GM12878 (cell line): ENCODE measurements around the gene PPP1R14B. TPM values are rescaled to one million over a fixed set of nuclear protein-coding genes. Genes with fewer than 3 reads are reported as not detected.

Experiments
- ATAC-seq: fragments of 200-7000 bp; cut with Tn5 transposase; 3 replicates; pipeline ENCODE4 v1.9.1; 2020; ENCODE audit warnings: mild to moderate bottlenecking, moderate library complexity
- BruUV-seq: library from RNA; stranded (reverse); fragments of 400-500 nt; replicated peaks from 2 replicates; lab custom pipeline; 2021; lab: Mats Ljungman, UMichigan
- CTCF ChIA-PET: fragments of 300-600 bp; sonication (Branson Sonifier 250); formaldehyde crosslinking; extraction: SDS; loops from one replicate; lab custom pipeline; 2021; ENCODE audit warnings: inconsistent platforms; lab: Yijun Ruan, JAX
- POLR2A ChIA-PET: fragments of 350-600 bp; formaldehyde crosslinking; extraction: SDS; loops from one replicate; lab custom pipeline; 2021; ENCODE audit warnings: inconsistent platforms; lab: Charles Lee
- RAD21 ChIA-PET: fragments of 300-600 bp; sonication (Branson Sonifier 250); formaldehyde crosslinking; loops from one replicate; lab custom pipeline; 2023; ENCODE audit warnings: antibody characterized with exemption; ENCODE audit not compliant: unreplicated experiment; lab: Charles Lee
- SMC1A ChIA-PET: fragments of 300-600 bp; sonication (Branson Sonifier 250); formaldehyde crosslinking; loops from one replicate; lab custom pipeline; 2023; ENCODE audit not compliant: unreplicated experiment, uncharacterized antibody; lab: Charles Lee
- DNase-seq: peaks from one replicate; pipeline ENCODE4 v3.0.0-alpha.2; 2011; ENCODE audit warnings: low read depth, low spot score
- FAIRE-seq: peaks from 3 replicates; lab custom pipeline; 2011; peaks lifted over from hg19 to GRCh38; lab: Jason Lieb, UNC
- H2AFZ ChIP-seq: 2 replicates; pipeline ENCODE4 v1.6.0; 2011; ENCODE audit warnings: low read depth, low read length, control low read depth; ENCODE audit not compliant: control insufficient read depth
- H3K27ac ChIP-seq: 2 replicates; pipeline ENCODE4 v1.5.1; 2011; ENCODE audit warnings: control low read depth; ENCODE audit not compliant: control insufficient read depth, insufficient read depth
- H3K27me3 ChIP-seq, 2 experiments: replicated peaks in 1 of 2; 2 replicates each; pipeline versions ENCODE4 v1.6.0 to v1.6.1; 2011; ENCODE audit warnings: low read length in 1 of 2; ENCODE audit not compliant: control insufficient read depth in 2 of 2, insufficient read depth in 2 of 2
- H3K36me3 ChIP-seq, 2 experiments: 2 replicates each; pipeline ENCODE4 v1.5.1; 2011; ENCODE audit warnings: low read length in 1 of 2; ENCODE audit not compliant: control insufficient read depth in 2 of 2, insufficient read depth in 2 of 2
- H3K4me1 ChIP-seq: 2 replicates; pipeline ENCODE4 v1.6.1; 2011; ENCODE audit warnings: mild to moderate bottlenecking, low read length, moderate library complexity, mixed read lengths; ENCODE audit not compliant: control insufficient read depth, insufficient read depth
- H3K4me2 ChIP-seq: 2 replicates; pipeline ENCODE4 v1.6.0; 2011; ENCODE audit warnings: control low read depth; ENCODE audit not compliant: control insufficient read depth, insufficient read depth
- H3K4me3 ChIP-seq: fragments of 200-600 bp; sonication (generic); 2 replicates; pipeline ENCODE4 v1.5.1; 2016
- H3K79me2 ChIP-seq: 2 replicates; pipeline ENCODE4 v1.6.0; 2011; ENCODE audit warnings: low read length; ENCODE audit not compliant: control insufficient read depth, insufficient read depth
- H3K9ac ChIP-seq: 2 replicates; pipeline ENCODE4 v1.8.0; 2011; ENCODE audit warnings: low read length, control low read depth, mixed read lengths; ENCODE audit not compliant: control insufficient read depth, insufficient read depth
- H3K9me3 ChIP-seq: replicated peaks from 3 replicates; pipeline ENCODE4 v1.5.1; 2011; ENCODE audit warnings: mild to moderate bottlenecking, low read length; ENCODE audit not compliant: control insufficient read depth, insufficient read depth
- H4K20me1 ChIP-seq: 2 replicates; pipeline ENCODE4 v1.6.0; 2011; ENCODE audit not compliant: control insufficient read depth, insufficient read depth
- ATF7 ChIP-seq: fragments of 450-650 bp; IDR thresholded peaks from 2 replicates; pipeline ENCODE4 v1.6.1; 2016; ENCODE audit warnings: low read depth, mild to moderate bottlenecking
- BHLHE40 ChIP-seq, 2 experiments: fragments of 450-650 bp in 1 of 2; IDR thresholded peaks; 2 replicates each; pipeline ENCODE4 v1.6.1; 2011 to 2017; ENCODE audit warnings: low read depth in 2 of 2, borderline replicate concordance in 1 of 2, improper control_type of control experiment in 1 of 2, low read length in 1 of 2, mild to moderate bottlenecking in 1 of 2
- BMI1 ChIP-seq: fragments of 450-650 bp; IDR thresholded peaks from 2 replicates; pipeline ENCODE4 v1.6.1; 2016; ENCODE audit warnings: mild to moderate bottlenecking, moderate library complexity, borderline replicate concordance
- CBFB ChIP-seq: IDR thresholded peaks from 2 replicates; pipeline ENCODE4 v1.6.1; 2016; ENCODE audit warnings: antibody characterized with exemption, low read depth
- CEBPB ChIP-seq, 2 experiments: fragments of 150-350 bp in 1 of 2; IDR thresholded peaks; 2 replicates each; pipeline ENCODE4 v1.6.1; 2012 to 2014; ENCODE audit warnings: low read depth in 2 of 2, low read length in 2 of 2, borderline replicate concordance in 1 of 2, inconsistent platforms in 1 of 2
- DPF2 ChIP-seq: fragments of 450-650 bp; IDR thresholded peaks from 2 replicates; pipeline ENCODE4 v1.6.1; 2017; ENCODE audit warnings: mild to moderate bottlenecking
- EGR1 ChIP-seq, 2 experiments: IDR thresholded peaks; 1 replicate in 1 of 2; 2 replicates in 1 of 2; pipeline ENCODE4 v1.6.1; 2011 to 2012; ENCODE audit warnings: low read depth in 2 of 2, low read length in 2 of 2, borderline replicate concordance in 1 of 2, mild to moderate bottlenecking in 1 of 2, moderate library complexity in 1 of 2
- FOXM1 ChIP-seq: IDR thresholded peaks from 2 replicates; pipeline ENCODE4 v1.6.1; 2012; ENCODE audit warnings: low read depth, mild to moderate bottlenecking, inconsistent platforms, low read length, moderate library complexity
- HCFC1 ChIP-seq: fragments of 150-350 bp; IDR thresholded peaks from 2 replicates; pipeline ENCODE4 v1.6.1; 2014; ENCODE audit warnings: low read length
- HDAC6 ChIP-seq: fragments of 200-600 bp; sonication (generic); IDR thresholded peaks from one replicate; pipeline ENCODE4 v1.8.0; 2017; ENCODE audit warnings: antibody characterized with exemption; ENCODE audit not compliant: unreplicated experiment
- NR2C2 ChIP-seq: IDR thresholded peaks from 2 replicates; pipeline ENCODE4 v1.6.1; 2011; ENCODE audit warnings: borderline replicate concordance, low read depth; ENCODE audit not compliant: control insufficient read depth, insufficient read length
- RBBP5 ChIP-seq: fragments of 200-600 bp; sonication (generic); conservative IDR thresholded peaks from 2 replicates; pipeline ENCODE4 v1.6.1; 2016
- RFX5 ChIP-seq: IDR thresholded peaks from 2 replicates; pipeline ENCODE4 v1.6.1; 2011; ENCODE audit warnings: low read depth, low read length, improper control_type of control experiment
- SREBF1 ChIP-seq: IDR thresholded peaks from 2 replicates; pipeline ENCODE4 v1.6.1; 2012; ENCODE audit warnings: mild to moderate bottlenecking, low read length
- SUZ12 ChIP-seq: fragments of 200-600 bp; sonication (generic); IDR thresholded peaks from one replicate; pipeline ENCODE4 v1.6.1; 2018; ENCODE audit warnings: antibody characterized with exemption, mild to moderate bottlenecking; ENCODE audit not compliant: unreplicated experiment
- TAF1 ChIP-seq: IDR thresholded peaks from 2 replicates; pipeline ENCODE4 v1.6.1; 2011; ENCODE audit warnings: mild to moderate bottlenecking, low read depth, low read length, borderline replicate concordance
- ZNF207 ChIP-seq: fragments of 450-650 bp; IDR thresholded peaks from 2 replicates; pipeline ENCODE4 v1.6.1; 2014; ENCODE audit warnings: antibody characterized with exemption, mild to moderate bottlenecking, borderline replicate concordance
- ZNF622 ChIP-seq: fragments of 450-650 bp; IDR thresholded peaks from 2 replicates; pipeline ENCODE4 v1.6.1; 2017; ENCODE audit warnings: mild to moderate bottlenecking, inconsistent platforms
- WGBS: methylation state at CpG from one replicate; pipeline ENCODE4 v1.1.6; 2016; ENCODE audit warnings: low lambda C conversion rate; ENCODE audit not compliant: insufficient replicate concordance, insufficient coverage; ENCODE audit errors: missing lambda C conversion rate; 5-methylcytosine and 5-hydroxymethylcytosine counted together
- in situ Hi-C: fragments of 300-500 bp; cut with MboI; formaldehyde crosslinking; loops from 9 replicates; pipeline ENCODE4 v1.14.3; 2018; ENCODE audit warnings: mixed read lengths
- intact Hi-C: fragments of 100-400 bp; cut with micrococcal nuclease; formaldehyde crosslinking; loops from one replicate; pipeline ENCODE4 v1.14.2; 2022; ENCODE audit not compliant: unreplicated experiment
- polyA plus RNA-seq, 11 experiments: library from polyadenylated mRNA; depleted of rRNA in 4 of 11; unstranded in 6 of 11; stranded (reverse) in 5 of 11; fragments of >200 nt; fragmentation: Nextera tagmentation in 4 of 11; fragmentation: Illumina TruSeq in 1 of 11; extraction: Ambion mirVana in 4 of 11; extraction: Trizol in 1 of 11; gene quantifications; 1 replicate in 1 of 11; 2 replicates in 10 of 11; pipeline versions ENCODE4 v1.2.1 to v1.2.3, GENCODE V29; 2011 to 2016; ENCODE audit warnings: inconsistent platforms in 2 of 11, missing spikeins in 2 of 11, low read depth in 1 of 11
- total RNA-seq, 4 experiments: library from RNA; depleted of rRNA in 3 of 4; stranded (reverse); fragments of >200 nt in 3 of 4; fragmentation: Illumina TruSeq in 1 of 4; extraction: Trizol in 1 of 4; gene quantifications; 2 replicates each; pipeline versions ENCODE4 v1.2.1 to v1.2.3, GENCODE V29; 2013 to 2021
- TF ChIP-seq, protein P1 (sequence below): fragments of 450-650 bp; IDR thresholded peaks from 2 replicates; pipeline ENCODE4 v1.6.1; 2014; ENCODE audit warnings: mild to moderate bottlenecking
- TF ChIP-seq, protein P2 (sequence below): IDR thresholded peaks from 2 replicates; pipeline ENCODE4 v1.6.1; 2011; ENCODE audit warnings: borderline replicate concordance, low read depth, mild to moderate bottlenecking, moderate library complexity, mixed read lengths, low read length; ENCODE audit not compliant: insufficient read depth; ENCODE audit errors: extremely low read length

The PPP1R14B gene
- total and polyA plus RNA-seq, 10 of the 15 experiments (the other 5 are each of a cell fraction or from before 2014, with no cell fraction given) = 8.4 to 283 (median 124) TPM

DNA sequence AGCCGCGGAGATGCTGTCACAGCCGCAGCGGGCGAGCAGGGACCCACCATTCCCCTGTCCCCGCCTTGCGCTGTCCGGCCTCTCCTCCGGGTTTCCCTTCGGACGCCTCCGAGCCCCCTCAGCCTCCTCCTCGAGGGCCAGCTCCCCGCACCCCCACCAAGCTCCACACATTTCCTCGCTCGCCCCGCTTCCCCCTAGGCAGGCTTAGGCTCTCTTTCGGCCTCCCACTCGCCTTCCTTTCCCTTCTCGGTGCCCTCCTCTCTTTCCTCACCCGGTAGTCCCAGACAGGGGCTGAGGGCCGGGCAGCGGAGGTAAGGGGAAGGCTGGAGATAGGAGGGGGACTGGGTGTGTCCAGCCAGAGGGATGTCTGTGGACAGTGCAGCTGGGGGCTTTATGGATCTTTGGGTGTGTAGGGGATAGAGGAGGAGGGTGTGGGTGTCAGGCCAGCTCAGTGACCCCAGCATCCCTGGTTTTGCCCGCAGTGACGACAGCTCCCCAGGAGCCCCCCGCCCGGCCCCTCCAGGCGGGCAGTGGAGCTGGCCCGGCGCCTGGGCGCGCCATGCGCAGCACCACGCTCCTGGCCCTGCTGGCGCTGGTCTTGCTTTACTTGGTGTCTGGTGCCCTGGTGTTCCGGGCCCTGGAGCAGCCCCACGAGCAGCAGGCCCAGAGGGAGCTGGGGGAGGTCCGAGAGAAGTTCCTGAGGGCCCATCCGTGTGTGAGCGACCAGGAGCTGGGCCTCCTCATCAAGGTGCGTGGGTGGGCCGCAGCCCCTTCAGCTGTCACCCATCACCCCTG, 45.9 kb upstream of the PPP1R14B start (continued):
- TF ChIP-seq BMI1 (no peak), SREBF1 (no peak), NR2C2 (no peak), RBBP5 (no peak), CEBPB (IDR thresholded peaks at IDR 0.05; ENCODE audit: borderline replicate concordance in 1 of 2, low read depth in 2 of 2, low read length in 2 of 2) (no peak)
- TF ChIP-seq, protein P1, sequence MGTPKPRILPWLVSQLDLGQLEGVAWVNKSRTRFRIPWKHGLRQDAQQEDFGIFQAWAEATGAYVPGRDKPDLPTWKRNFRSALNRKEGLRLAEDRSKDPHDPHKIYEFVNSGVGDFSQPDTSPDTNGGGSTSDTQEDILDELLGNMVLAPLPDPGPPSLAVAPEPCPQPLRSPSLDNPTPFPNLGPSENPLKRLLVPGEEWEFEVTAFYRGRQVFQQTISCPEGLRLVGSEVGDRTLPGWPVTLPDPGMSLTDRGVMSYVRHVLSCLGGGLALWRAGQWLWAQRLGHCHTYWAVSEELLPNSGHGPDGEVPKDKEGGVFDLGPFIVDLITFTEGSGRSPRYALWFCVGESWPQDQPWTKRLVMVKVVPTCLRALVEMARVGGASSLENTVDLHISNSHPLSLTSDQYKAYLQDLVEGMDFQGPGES = no peak

DNA sequence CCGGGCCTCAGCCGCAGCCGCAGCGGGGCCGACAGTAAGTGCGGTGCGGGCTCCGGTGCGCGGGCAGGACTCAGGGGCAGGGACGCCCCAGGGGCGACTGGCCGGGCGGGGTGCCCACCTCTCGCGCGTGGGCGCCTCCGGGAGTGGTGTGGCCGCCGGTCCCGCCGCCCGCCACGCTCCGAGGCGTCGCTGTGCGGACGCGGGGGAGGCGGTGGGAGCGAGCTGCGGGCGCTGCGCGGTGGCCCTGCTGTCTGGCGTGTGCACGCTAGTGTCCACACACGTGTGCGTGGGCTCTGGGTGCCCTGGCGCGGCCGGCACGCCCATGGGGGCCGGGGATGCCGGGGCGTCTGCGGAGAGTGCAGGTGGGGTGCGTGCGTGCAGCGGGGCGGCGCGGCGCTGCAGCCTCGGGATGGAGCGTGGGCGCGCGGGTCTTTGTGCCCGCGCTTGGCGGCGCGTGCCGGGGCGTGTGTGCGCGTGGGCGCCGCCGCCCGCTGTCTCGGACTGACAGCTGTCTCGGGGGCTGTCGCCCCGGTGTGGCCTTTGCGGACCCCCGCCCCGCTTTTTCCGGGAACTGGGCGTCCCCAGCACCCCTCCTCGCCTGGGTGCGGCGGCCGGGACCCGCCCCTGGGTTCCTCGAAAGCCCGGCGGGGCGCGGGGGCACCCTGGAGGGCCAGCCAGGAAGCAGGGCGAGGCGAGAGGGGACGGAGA, 45.2 kb upstream of the PPP1R14B start:
- Histone ChIP-seq H3K27me3 (peaks cover 6 to 14% of the 10 kb centered on the region in 2 experiments), H3K9ac (no peak overlapping the region)
- BruUV-seq = no TSS peak
- TF ChIP-seq BHLHE40 (IDR thresholded peaks at IDR 0.05; ENCODE audit: borderline replicate concordance in 1 of 2, low read depth in 2 of 2, low read length in 1 of 2) (peak in 1 of 2 experiments; percentile 78; a peak in 2 of 4 replicates), ZNF622 (no peak), CBFB (no peak), EGR1 (IDR thresholded peaks at IDR 0.05; ENCODE audit: borderline replicate concordance in 1 of 2, low read depth in 2 of 2, low read length in 2 of 2) (0 out of 3 replicates have a peak, but pooled peaks of 1 of the 2 experiments have one; percentile 31), HDAC6 (peak; percentile 63), RFX5 (no peak), TAF1 (no peak), HCFC1 (no peak), SUZ12 (peak; percentile 44), ATF7 (no peak), DPF2 (0 out of 2 replicates have a peak, but pooled peaks have one; percentile 39), FOXM1 (no peak), ZNF207 (no peak)
- TF ChIP-seq, protein P2, sequence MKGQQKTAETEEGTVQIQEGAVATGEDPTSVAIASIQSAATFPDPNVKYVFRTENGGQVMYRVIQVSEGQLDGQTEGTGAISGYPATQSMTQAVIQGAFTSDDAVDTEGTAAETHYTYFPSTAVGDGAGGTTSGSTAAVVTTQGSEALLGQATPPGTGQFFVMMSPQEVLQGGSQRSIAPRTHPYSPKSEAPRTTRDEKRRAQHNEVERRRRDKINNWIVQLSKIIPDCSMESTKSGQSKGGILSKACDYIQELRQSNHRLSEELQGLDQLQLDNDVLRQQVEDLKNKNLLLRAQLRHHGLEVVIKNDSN = no peak

More for the DNA sequence above, 45.2 kb upstream of the PPP1R14B start:
- CTCF ChIA-PET = interaction anchor here (0.8 to 1.9 kb wide), 2 partner anchors 10 to 13 kb away, joined by 3 to 10 read pairs; no protein-coding TSS in a partner anchor
- in situ Hi-C loops = no loop called here
- Histone ChIP-seq H3K9me3 (no peaks in the 10 kb centered on the region), H3K4me2 (peak overlapping the region; percentile 48; the same call in 1 of the 2 replicates), H3K4me3 (no peak overlapping the region), H4K20me1 (no peaks in the 10 kb centered on the region; the same call in 1 of the 2 replicates), H3K36me3 (peaks cover 0 to 2% of the 10 kb centered on the region in 2 experiments; a peak in 2 of 4 replicates), H3K4me1 (no peaks in the 10 kb centered on the region), H3K27ac (no peak overlapping the region), H3K79me2 (no peaks in the 10 kb centered on the region), H2AFZ (no peak overlapping the region)
- intact Hi-C loops = no loop called here
- FAIRE-seq = no peak
- RAD21 ChIA-PET = no interaction called here
- no peak for DNase-seq
- POLR2A ChIA-PET = no interaction called here
- peak; percentile 20; the same call in 2 of the 3 replicates for ATAC-seq
- SMC1A ChIA-PET = no interaction called here
- WGBS = 3% methylated on average over 56 of the region's 96 CpGs
